Measurements from ENCODE around the gene TK2.

The TK2 gene

GRCh38 chr16:66462912-66463311 lies 87.0 kb downstream of the TK2 start:
- TF ChIP-seq CTCF (IDR thresholded peaks at IDR 0.05; ENCODE audit: low read depth, low read length, missing control alignments) = no peak
- in situ Hi-C loops (cut with HindIII; ENCODE audit: low pct_ligation_motif_present, low sequenced_read_pairs) = no loop called here
- H3K27me3 ChIP-seq (replicated peaks) = peaks cover 20% of the 10 kb centered on the region

GRCh38 chr16:66460703-66461102 lies 89.2 kb downstream of the TK2 start:
- no peak overlapping the region for H3K4me3 ChIP-seq (ENCODE audit: low read depth, low read length)
- peaks cover 20% of the 10 kb centered on the region for H3K27me3 ChIP-seq (replicated peaks)
- TF ChIP-seq CTCF (IDR thresholded peaks at IDR 0.05; ENCODE audit: low read depth, low read length, missing control alignments) = no peak
- in situ Hi-C loops (cut with HindIII; ENCODE audit: low pct_ligation_motif_present, low sequenced_read_pairs) = no loop called here
- H3K27ac ChIP-seq = no peak overlapping the region
- no peaks in the 10 kb centered on the region for H3K36me3 ChIP-seq (replicated peaks)
- no peak for DNase-seq

More at GRCh38 chr16:66462912-66463311, 87.0 kb downstream of the TK2 start:
- no peak overlapping the region for H3K27ac ChIP-seq
- H3K4me3 ChIP-seq (ENCODE audit: low read depth, low read length) = no peak overlapping the region
- H3K36me3 ChIP-seq (replicated peaks) = no peaks in the 10 kb centered on the region
- DNase-seq = no peak

- H3K27me3 ChIP-seq (replicated peaks) = peaks cover 20% of the 10 kb centered on the region
- no peak for DNase-seq
- no peak overlapping the region for H3K4me3 ChIP-seq (ENCODE audit: low read depth, low read length)
- in situ Hi-C loops (cut with HindIII; ENCODE audit: low pct_ligation_motif_present, low sequenced_read_pairs) = no loop called here
- TF ChIP-seq CTCF (IDR thresholded peaks at IDR 0.05; ENCODE audit: low read depth, low read length, missing control alignments) = no peak
- no peaks in the 10 kb centered on the region for H3K36me3 ChIP-seq (replicated peaks)
- H3K27ac ChIP-seq = no peak overlapping the region
These were observed 90.0 kb downstream of the TK2 start for GRCh38 chr16:66459878-66460277.

- no peak overlapping the region for H3K27ac ChIP-seq
- in situ Hi-C loops (cut with HindIII; ENCODE audit: low pct_ligation_motif_present, low sequenced_read_pairs) = no loop called here
- H3K27me3 ChIP-seq (replicated peaks) = peaks cover 20% of the 10 kb centered on the region
- no peak overlapping the region for H3K4me3 ChIP-seq (ENCODE audit: low read depth, low read length)
- no peak for DNase-seq
- TF ChIP-seq CTCF (IDR thresholded peaks at IDR 0.05; ENCODE audit: low read depth, low read length, missing control alignments) = no peak
- no peaks in the 10 kb centered on the region for H3K36me3 ChIP-seq (replicated peaks)
These were observed 91.1 kb downstream of the TK2 start for GRCh38 chr16:66458853-66459252.

GRCh38 chr16:66458292-66458691 lies 91.6 kb downstream of the TK2 start:
- Histone ChIP-seq H3K27ac (no peak overlapping the region), H3K36me3 (replicated peaks) (no peaks in the 10 kb centered on the region), H3K4me3 (ENCODE audit: low read depth, low read length) (no peak overlapping the region), H3K27me3 (replicated peaks) (peaks cover 20% of the 10 kb centered on the region)
- in situ Hi-C loops (cut with HindIII; ENCODE audit: low pct_ligation_motif_present, low sequenced_read_pairs) = no loop called here
- DNase-seq = no peak
- no peak for TF ChIP-seq CTCF (IDR thresholded peaks at IDR 0.05; ENCODE audit: low read depth, low read length, missing control alignments)

All from brain microvascular endothelial cell (primary cell).